Mesodermal cell (in vitro differentiated cells): ENCODE results near the gene CSTPP1.

Experiments
- H3K27ac ChIP-seq: 2 replicates; pipeline ENCODE4 v1.7.0; 2013; ENCODE audit warnings: mild to moderate bottlenecking, low read depth, low read length, moderate library complexity; ENCODE audit not compliant: severe bottlenecking
- H3K36me3 ChIP-seq: 2 replicates; pipeline ENCODE4 v1.7.1; 2013; ENCODE audit warnings: mild to moderate bottlenecking, low read length, moderate library complexity; ENCODE audit not compliant: control insufficient read depth, insufficient read depth
- H3K4me1 ChIP-seq: one replicate; pipeline ENCODE4 v1.7.1; 2013; ENCODE audit warnings: mild to moderate bottlenecking, low read length; ENCODE audit not compliant: insufficient read depth, control insufficient read depth, poor library complexity, severe bottlenecking
- H3K4me3 ChIP-seq: 2 replicates; pipeline ENCODE4 v1.7.0; 2013; ENCODE audit warnings: low read length, control low read depth, mild to moderate bottlenecking; ENCODE audit not compliant: insufficient read depth, poor library complexity, severe bottlenecking; ENCODE audit errors: extremely low read depth
- H3K9me3 ChIP-seq: 2 replicates; pipeline ENCODE4 v1.7.1; 2013; ENCODE audit warnings: mild to moderate bottlenecking, low read length, moderate library complexity; ENCODE audit not compliant: control insufficient read depth
- WGBS, 2 experiments: methylation state at CpG; one replicate each; pipeline ENCODE4 v1.1.5; 2013; ENCODE audit warnings: missing lambda C conversion rate in 2 of 2; ENCODE audit not compliant: insufficient coverage in 2 of 2; 5-methylcytosine and 5-hydroxymethylcytosine counted together

CSTPP1 gene

GRCh38 chr11:47147681-47148080 lies 211.1 kb downstream of the CSTPP1 start:
- no peak overlapping the region for H3K27ac ChIP-seq
- peaks cover 20% of the 10 kb centered on the region for H3K4me1 ChIP-seq
- no peaks in the 10 kb centered on the region for H3K9me3 ChIP-seq
- H3K36me3 ChIP-seq, result peaks cover 8% of the 10 kb centered on the region
- 81 to 96% methylated on average over 2 to 4 of the region's 7 CpGs for WGBS, 2 experiments
- H3K4me3 ChIP-seq, result no peak overlapping the region

GRCh38 chr11:47148270-47148669 lies 211.7 kb downstream of the CSTPP1 start:
- 98 to 100% methylated on average over 4 of the region's 4 CpGs for WGBS, 2 experiments
- Histone ChIP-seq H3K9me3 (no peaks in the 10 kb centered on the region), H3K4me1 (peaks cover 14% of the 10 kb centered on the region), H3K4me3 (no peak overlapping the region), H3K27ac (no peak overlapping the region), H3K36me3 (peaks cover 8% of the 10 kb centered on the region)

GRCh38 chr11:47148903-47149531 lies 212.5 kb downstream of the CSTPP1 start:
- Histone ChIP-seq H3K27ac (no peak overlapping the region), H3K9me3 (no peaks in the 10 kb centered on the region), H3K4me3 (no peak overlapping the region), H3K36me3 (peaks cover 8% of the 10 kb centered on the region), H3K4me1 (peaks cover 8% of the 10 kb centered on the region)
- WGBS, 2 experiments, result 93 to 94% methylated on average over 7 to 10 of the region's 10 CpGs

- Histone ChIP-seq H3K4me1 (peaks cover 15% of the 10 kb centered on the region), H3K4me3 (no peak overlapping the region), H3K36me3 (peaks cover 8% of the 10 kb centered on the region), H3K9me3 (no peaks in the 10 kb centered on the region), H3K27ac (no peak overlapping the region)
- 83 to 94% methylated on average over 1 to 2 of the region's 2 CpGs for WGBS, 2 experiments
Observed at GRCh38 chr11:47149782-47150181, 213.2 kb downstream of the CSTPP1 start.

GRCh38 chr11:47152126-47152952 lies 215.8 kb downstream of the CSTPP1 start:
- Histone ChIP-seq H3K4me1 (peaks cover 13% of the 10 kb centered on the region), H3K36me3 (peaks cover 13% of the 10 kb centered on the region), H3K4me3 (no peak overlapping the region), H3K9me3 (no peaks in the 10 kb centered on the region), H3K27ac (no peak overlapping the region)
- WGBS, 2 experiments, result 88 to 89% methylated on average over 9 to 14 of the region's 16 CpGs

GRCh38 chr11:47152953-47153950 lies 216.7 kb downstream of the CSTPP1 start:
- Histone ChIP-seq H3K4me3 (no peak overlapping the region), H3K9me3 (no peaks in the 10 kb centered on the region), H3K4me1 (peaks cover 11% of the 10 kb centered on the region), H3K27ac (no peak overlapping the region), H3K36me3 (peaks cover 19% of the 10 kb centered on the region)
- 63 to 70% methylated on average over 5 to 7 of the region's 11 CpGs for WGBS, 2 experiments

GRCh38 chr11:47154616-47155570 lies 218.3 kb downstream of the CSTPP1 start:
- no peaks in the 10 kb centered on the region for H3K9me3 ChIP-seq
- H3K36me3 ChIP-seq, result peaks cover 19% of the 10 kb centered on the region
- H3K27ac ChIP-seq, result no peak overlapping the region
- peaks cover 11% of the 10 kb centered on the region for H3K4me1 ChIP-seq
- H3K4me3 ChIP-seq, result no peak overlapping the region
- 88% methylated on average over 12 to 15 of the region's 18 CpGs for WGBS, 2 experiments

GRCh38 chr11:47155879-47156278 lies 219.3 kb downstream of the CSTPP1 start:
- Histone ChIP-seq H3K27ac (no peak overlapping the region), H3K36me3 (peaks cover 14% of the 10 kb centered on the region), H3K4me3 (no peak overlapping the region), H3K4me1 (peaks cover 11% of the 10 kb centered on the region), H3K9me3 (no peaks in the 10 kb centered on the region)
- WGBS, 2 experiments, result 93 to 97% methylated on average over 3 to 4 of the region's 4 CpGs

GRCh38 chr11:47156333-47156732 lies 219.8 kb downstream of the CSTPP1 start:
- H3K9me3 ChIP-seq, result no peaks in the 10 kb centered on the region
- 87 to 96% methylated on average over 4 to 6 of the region's 6 CpGs for WGBS, 2 experiments
- peaks cover 14% of the 10 kb centered on the region for H3K36me3 ChIP-seq

More at GRCh38 chr11:47156333-47156732, 219.8 kb downstream of the CSTPP1 start:
- H3K4me1 ChIP-seq, result peaks cover 11% of the 10 kb centered on the region
- H3K27ac ChIP-seq, result no peak overlapping the region
- no peak overlapping the region for H3K4me3 ChIP-seq
